ENCODE results near the gene TRPC4AP.

TRPC4AP gene

DNA sequence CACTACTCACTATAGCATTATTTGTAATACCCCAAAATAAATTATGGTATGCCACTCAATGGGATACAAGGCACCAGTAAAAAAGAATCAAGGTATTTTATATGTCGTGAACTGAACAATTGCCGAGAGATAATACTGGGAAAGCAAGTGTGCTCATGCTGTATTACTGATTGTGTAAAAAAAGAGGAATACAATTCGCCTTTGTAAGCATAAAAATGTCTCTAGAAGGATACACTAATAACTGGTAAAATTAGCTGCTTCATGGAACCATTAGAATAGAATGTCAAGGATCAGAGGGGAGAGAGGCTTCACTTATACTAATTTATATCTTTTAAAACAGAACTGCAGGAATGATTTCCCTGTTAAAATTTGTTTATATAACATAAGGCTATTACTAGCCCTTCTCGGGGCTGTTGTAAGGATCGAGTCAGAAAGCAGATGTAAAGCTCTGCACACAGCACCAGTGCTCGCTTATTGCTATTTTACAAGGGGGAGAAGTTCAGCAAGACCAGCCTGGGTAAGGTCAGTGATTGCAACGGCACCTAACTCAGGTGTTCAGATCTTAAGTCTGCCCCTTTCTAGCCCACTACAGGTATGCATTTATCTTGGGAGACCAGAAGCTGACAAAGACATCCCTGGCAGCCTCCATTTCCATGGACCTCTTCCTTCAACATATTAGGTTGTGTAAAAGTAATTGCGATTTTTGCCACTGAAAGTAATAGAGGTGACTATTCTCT is 75.3 kb downstream of the TRPC4AP start:
- DNase-seq (ENCODE audit: insufficient read length, low spot score): no peak
- FAIRE-seq: no peak

- DNase-seq (ENCODE audit: insufficient read length, low spot score): no peak
- no peak for FAIRE-seq
Measured at GRCh38 chr20:35015863-35016193, 76.8 kb downstream of the TRPC4AP start.

DNA sequence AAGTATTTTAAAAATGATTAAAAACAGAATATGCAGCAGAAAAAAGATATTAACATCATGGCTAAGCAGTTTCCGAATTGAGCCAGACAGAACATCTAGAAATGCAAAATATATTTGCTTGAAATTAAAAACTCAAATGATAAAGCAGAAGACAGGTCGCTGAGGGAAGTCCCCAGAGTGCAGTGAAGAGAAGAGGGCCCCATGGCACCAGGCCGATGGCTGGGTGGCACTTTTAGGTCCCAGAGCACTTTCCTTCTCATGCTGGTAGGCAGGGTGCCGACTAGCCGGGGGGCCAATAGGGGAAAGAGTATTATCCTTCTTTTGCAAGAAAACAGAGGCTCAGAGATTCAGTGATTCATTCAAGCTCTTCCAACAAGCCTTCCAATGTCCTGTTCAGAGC is 78.1 kb downstream of the TRPC4AP start:
- DNase-seq (ENCODE audit: insufficient read length, low spot score) (no peak), FAIRE-seq (no peak)

DNA sequence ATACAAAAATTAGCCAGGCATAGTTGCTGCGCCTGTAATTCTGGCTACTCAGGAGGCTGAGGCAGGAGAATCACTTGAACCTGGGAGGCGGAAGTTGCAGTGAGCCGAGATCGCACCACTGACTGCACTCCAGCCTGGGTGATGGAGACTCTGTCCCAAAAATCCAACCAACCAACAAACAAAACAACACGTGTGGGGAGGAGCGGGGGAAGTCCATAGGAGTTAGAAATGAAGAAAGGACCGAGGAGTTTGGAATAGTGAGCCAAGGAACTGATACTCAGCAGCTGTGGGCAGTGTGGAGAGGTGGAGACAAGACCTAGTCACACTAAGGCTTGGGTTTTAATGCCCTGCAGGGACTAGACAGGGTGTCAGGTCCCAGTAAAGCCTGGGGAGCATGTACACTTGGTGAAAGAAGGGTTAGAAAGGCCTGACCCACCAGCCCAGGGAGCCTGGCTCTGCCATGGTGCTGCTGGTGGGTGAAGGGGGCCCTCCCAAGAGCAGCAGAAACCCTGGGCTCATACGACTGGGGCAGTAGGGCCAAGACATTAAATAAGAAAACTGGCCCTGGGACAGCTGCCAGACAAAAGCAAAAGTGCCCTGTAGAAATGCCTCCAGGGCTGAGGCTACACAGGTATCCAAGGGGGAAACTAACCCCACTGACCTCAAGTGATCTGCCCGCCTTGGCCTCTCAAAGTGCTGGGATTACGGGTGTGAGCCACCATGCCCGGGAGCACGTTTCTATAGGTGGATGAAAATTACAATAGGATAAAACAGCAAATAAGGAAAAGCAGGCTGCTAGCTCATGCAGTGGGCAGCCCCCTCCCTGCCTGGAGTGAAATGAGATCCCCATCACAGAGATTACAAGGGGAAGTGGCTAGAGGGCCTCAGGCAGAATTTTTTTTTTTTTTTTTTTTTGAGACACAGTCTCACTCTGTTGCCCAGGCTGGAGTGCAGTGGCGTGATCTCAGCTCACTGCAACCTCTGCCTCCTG is 78.9 kb downstream of the TRPC4AP start:
- no peak for DNase-seq (ENCODE audit: insufficient read length, low spot score)
- no peak for FAIRE-seq

DNA sequence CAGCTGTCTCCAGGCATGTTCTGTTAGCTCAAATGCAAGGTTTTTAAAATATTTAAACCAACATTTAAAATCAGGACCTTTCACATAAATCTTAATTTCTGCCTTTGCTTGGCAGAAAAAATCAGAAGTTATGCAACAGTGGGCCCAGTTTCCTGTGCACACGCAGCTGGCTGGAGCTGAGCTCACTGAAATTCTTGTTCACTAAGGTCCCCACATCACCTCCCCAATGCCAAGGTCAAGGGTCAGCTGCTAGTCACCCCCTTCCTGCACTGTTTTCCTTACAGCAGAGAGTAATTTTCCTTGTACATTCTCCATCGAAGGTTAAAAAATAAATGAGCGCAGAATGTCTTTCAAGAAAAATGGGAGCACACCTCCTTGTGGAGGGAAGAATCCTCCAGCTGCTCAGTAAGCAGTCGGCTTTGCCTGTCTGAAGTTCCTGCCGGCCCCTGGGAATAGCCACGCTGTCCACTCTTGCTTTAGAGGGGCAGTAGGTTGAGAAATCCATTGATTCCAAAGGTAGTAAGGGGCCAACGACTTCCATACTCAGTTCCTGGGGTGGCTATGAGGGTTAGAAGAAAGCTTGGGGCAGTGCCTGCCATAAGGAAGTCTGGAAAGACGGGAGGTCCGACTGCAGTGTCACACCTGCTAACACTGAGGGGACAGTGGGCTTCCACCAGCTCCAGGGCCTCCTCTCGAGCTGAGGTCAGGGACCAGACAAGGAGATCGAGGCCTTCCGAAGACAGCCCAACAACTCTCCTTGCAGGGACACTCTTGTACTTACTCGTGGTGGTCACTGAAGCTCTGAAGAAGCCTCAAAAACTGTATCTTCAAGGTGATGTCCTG is 80.2 kb downstream of the TRPC4AP start:
- FAIRE-seq: no peak
- DNase-seq (ENCODE audit: insufficient read length, low spot score): no peak

GRCh38 chr20:35011589-35012226 is 80.9 kb downstream of the TRPC4AP start:
- DNase-seq (ENCODE audit: insufficient read length, low spot score) (no peak), FAIRE-seq (no peak)

GRCh38 chr20:35010405-35011192 is 82.0 kb downstream of the TRPC4AP start:
- no peak for DNase-seq (ENCODE audit: insufficient read length, low spot score)
- FAIRE-seq: no peak

- FAIRE-seq (no peak), DNase-seq (ENCODE audit: insufficient read length, low spot score) (no peak)
Measured at GRCh38 chr20:35009665-35010328, 82.8 kb downstream of the TRPC4AP start.

- DNase-seq (ENCODE audit: insufficient read length, low spot score) (no peak), FAIRE-seq (no peak)
Measured at GRCh38 chr20:35008411-35009342, 83.9 kb downstream of the TRPC4AP start.

GRCh38 chr20:35007891-35008290 is 84.7 kb downstream of the TRPC4AP start:
- no peak for FAIRE-seq
- DNase-seq (ENCODE audit: insufficient read length, low spot score): no peak

GRCh38 chr20:35007413-35007812 is 85.2 kb downstream of the TRPC4AP start:
- DNase-seq (ENCODE audit: insufficient read length, low spot score) (no peak), FAIRE-seq (no peak)

DNA sequence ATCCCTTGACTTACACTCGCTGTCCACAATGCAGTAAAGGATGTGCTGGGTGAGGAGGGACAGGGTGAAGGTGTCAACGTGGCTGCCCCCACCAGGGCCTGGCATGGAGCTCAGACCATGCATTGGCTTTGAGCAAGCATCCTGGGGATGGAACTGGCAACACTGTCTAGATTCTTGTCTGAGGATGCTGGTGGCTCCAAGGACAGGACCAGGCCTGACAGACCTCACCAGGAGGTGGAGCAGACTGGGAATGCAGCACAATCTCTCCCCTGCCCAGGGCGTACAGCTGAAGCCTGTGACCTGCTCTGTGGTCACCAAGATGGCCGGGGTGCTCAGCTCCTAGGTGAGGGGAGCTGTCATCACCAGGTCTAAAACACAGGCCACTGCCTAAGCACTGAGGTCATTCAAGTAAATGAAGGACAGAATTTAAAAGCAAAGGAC is 86.1 kb downstream of the TRPC4AP start:
- DNase-seq (ENCODE audit: insufficient read length, low spot score): no peak
- FAIRE-seq: peak; percentile 54

- DNase-seq (ENCODE audit: insufficient read length, low spot score) (no peak), FAIRE-seq (no peak)
Measured at GRCh38 chr20:35006009-35006408, 86.6 kb downstream of the TRPC4AP start.

GRCh38 chr20:35005463-35005961 is 87.1 kb downstream of the TRPC4AP start:
- FAIRE-seq: no peak
- no peak for DNase-seq (ENCODE audit: insufficient read length, low spot score)

GRCh38 chr20:35004749-35005462 is 87.7 kb downstream of the TRPC4AP start:
- no peak for FAIRE-seq
- DNase-seq (ENCODE audit: insufficient read length, low spot score): no peak

- FAIRE-seq (no peak), DNase-seq (ENCODE audit: insufficient read length, low spot score) (no peak)
Measured at GRCh38 chr20:35004051-35004725, 88.4 kb downstream of the TRPC4AP start.
